SK-N-DZ (cell line): ENCODE measurements around the gene TGFB2.

ENCODE experiments used
- DNase-seq: peaks from one replicate; pipeline ENCODE4 v3.0.0-alpha.2; 2015; ENCODE audit warnings: low spot score

Gene TGFB2

DNA sequence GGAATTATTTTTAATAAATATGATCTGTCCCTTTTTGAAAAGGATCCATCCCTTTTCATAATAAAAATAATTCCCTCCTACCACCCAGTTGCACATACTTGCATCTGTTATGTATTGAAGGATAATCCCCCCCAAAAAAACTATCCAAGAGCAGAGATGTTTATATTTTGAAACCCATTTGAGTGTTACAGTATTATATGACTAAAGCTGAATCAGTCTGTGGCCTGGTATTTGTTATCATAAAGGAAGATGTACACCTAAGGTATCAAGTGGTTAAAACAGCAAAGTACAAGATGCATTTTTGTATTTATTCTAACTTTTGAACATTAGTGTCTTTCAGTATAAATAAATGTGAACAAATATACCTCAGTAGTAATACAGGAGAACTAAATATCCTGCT lies 12.7 kb upstream of the TGFB2 start:
- DNase-seq = no peak

DNA sequence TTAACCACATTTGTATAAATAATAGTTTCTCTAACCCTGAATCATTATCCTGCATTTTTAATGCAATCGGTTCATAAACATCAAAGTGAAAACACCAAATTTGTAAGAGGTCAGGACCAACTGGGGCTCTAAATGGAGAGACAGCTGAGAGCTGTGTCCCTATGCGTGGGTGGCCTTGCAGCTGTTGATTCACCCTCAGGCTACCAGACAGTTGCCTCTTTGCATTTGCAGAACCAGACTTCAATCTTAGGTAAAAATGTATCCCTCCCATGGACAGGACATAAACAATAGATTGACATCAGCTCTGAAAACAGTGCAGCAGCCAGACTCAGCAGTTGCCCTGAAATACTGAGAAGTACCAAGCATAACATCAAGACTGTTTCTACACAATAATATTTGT lies 8.8 kb upstream of the TGFB2 start:
- DNase-seq = no peak

DNA sequence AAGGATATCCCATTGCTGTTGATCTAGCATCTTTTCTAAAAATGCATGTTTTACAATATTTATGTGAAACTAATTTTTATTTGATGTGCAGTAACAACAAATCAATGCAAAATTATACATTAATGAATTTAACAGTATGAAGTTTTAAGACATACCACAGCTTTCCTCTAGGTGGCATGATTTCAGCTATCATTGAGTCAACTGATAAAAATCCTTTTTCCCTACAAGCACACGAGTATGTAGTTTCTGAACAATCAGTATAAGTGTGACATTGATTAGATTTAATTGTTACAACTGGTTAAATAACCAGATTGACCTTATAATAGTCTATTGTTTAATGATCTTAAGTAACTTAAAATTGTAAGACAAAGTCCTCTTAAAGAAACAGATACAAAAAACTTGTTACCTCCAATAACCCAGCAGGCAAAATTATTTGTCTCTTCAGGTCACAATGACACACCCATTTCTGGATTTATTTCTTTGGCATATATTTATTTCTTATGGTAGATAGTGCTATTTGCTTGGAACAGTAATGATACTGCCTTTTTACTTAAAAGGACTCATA lies 5.8 kb upstream of the TGFB2 start:
- DNase-seq = peak; percentile 27

DNA sequence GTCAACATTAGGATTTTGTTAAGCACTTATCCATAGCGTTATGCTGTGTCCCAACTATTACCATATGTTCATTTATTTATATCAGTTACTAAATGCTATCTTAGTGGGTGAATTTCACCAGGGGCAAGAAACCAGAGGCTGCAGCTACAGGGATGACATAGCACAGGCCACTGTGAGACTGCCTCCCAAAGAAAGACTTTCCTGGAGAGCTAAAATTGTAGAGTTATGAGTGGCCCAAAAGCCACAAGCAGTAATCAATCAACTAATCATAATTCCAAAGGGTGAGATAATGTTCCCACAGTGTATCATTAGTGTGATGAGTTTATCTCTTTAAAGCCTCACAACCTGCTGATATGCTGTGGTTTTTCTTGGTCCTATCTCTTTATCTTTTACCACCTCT lies 3.8 kb upstream of the TGFB2 start:
- no peak for DNase-seq

DNA sequence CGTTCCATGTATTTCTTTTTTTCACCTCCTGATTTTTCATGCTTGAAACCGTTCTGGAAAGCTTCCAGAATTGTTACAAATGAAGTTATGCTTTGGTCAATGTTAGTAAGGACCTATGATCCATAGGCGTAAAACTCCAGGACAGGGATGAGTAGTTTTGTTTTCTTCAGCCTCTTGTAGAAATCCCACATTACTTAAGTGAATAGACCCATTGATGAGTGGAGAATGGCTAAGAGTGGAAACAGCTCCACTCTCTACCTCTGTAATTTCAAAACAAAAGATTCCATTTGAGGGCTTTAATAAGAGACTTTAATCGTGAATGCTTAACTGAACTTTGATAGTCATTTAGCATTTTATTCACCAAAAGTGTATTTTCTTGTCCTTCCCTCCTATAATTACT lies 3.0 kb upstream of the TGFB2 start:
- DNase-seq = no peak

DNA sequence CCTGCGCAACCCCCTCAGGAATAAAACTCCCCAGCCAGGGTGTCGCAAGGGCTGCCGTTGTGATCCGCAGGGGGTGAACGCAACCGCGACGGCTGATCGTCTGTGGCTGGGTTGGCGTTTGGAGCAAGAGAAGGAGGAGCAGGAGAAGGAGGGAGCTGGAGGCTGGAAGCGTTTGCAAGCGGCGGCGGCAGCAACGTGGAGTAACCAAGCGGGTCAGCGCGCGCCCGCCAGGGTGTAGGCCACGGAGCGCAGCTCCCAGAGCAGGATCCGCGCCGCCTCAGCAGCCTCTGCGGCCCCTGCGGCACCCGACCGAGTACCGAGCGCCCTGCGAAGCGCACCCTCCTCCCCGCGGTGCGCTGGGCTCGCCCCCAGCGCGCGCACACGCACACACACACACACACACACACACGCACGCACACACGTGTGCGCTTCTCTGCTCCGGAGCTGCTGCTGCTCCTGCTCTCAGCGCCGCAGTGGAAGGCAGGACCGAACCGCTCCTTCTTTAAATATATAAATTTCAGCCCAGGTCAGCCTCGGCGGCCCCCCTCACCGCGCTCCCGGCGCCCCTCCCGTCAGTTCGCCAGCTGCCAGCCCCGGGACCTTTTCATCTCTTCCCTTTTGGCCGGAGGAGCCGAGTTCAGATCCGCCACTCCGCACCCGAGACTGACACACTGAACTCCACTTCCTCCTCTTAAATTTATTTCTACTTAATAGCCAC lies 696 bp downstream of the TGFB2 start:
- DNase-seq = peak; percentile 76

DNA sequence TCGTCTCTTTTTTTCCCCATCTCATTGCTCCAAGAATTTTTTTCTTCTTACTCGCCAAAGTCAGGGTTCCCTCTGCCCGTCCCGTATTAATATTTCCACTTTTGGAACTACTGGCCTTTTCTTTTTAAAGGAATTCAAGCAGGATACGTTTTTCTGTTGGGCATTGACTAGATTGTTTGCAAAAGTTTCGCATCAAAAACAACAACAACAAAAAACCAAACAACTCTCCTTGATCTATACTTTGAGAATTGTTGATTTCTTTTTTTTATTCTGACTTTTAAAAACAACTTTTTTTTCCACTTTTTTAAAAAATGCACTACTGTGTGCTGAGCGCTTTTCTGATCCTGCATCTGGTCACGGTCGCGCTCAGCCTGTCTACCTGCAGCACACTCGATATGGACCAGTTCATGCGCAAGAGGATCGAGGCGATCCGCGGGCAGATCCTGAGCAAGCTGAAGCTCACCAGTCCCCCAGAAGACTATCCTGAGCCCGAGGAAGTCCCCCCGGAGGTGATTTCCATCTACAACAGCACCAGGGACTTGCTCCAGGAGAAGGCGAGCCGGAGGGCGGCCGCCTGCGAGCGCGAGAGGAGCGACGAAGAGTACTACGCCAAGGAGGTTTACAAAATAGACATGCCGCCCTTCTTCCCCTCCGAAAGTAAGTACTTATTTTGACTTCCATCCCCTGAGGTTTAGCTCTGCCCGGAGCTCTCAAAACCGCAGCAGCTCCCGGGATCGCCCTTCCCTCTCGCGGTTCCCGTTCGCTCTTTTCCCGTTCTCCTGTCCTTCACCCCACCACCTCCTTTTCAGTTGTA lies 1.5 kb downstream of the TGFB2 start:
- no peak for DNase-seq

DNA sequence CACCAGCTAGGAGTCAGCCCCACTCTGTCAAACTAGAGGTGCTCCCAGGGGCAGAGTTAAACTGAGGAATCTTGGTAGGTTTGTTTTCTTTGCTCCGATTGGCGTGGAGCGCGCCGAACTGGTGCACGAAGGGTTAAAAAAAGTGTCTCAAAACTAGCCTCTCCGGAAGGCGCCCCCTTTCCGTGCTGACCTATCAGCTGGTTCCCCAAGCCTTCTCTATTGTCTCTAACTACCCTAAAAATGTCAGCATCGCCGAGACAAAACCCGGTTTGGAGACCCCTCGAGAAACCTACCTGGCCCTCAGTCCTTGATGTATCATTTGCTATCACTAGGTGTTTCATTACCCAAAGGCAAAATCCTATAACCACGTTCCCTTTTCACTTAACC lies 2.2 kb downstream of the TGFB2 start:
- DNase-seq = no peak

DNA sequence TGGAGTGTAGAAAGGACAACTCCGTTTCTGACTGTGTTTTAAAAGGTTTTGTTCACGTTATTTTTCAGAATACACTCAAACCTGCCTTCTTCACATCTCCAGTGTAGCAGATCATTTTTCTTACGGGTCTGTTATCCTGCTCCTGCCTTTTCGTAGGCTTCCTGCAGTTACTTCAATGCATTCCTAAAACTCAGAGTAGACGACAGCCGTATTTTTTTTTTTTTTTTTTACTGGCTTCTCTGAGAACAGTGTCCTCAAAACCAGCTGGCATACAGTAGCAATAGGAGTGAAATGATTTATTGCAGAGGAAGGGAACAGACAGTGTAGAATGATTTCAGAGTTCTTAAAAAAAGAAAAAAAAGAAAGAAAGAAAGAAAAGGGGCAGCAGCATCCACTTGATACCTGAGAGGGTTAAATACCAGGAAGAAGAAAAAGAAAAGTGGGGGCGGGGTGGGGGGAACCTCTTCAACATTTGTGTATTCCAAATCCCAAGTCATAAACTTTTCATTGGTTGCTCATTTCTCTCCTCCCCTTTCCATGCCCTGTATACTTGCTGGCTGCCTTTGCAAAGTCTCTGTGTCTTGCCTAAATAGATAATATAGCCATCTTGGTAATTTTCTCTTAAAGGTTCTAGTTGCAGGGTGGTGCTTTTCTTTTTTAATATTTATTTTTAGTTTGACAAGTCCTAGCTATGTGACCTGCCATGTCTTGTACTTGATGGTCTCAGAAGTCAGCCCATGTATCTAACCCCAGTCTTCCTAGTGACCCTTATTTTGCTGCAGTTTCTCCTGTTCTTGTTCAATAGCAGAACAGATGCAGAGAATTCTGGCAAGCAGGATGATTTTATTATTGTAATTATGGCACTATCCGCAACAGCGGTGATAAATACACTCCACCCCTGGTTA lies 2.8 kb downstream of the TGFB2 start:
- DNase-seq = no peak

DNA sequence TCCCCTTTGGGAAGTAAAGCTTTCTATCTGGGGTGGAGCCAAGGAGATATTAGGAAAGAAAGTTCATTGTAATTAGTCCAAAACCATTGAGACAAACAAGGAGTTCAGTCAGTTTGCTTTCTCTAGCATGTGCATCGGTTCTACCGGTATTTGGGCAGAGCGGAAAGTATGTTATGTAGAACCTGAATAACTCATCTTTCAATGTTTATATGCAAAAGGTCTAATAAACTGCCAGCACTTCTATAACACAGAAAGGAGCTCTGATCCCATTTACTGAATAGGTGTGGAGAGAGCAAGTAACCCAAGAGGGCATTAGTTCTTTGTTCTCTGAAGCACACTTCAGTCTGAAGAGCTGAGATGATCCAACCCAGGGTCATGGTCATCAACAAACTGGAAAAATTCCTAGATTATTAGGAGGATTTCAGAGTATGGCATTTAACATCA lies 3.5 kb downstream of the TGFB2 start:
- DNase-seq = no peak

DNA sequence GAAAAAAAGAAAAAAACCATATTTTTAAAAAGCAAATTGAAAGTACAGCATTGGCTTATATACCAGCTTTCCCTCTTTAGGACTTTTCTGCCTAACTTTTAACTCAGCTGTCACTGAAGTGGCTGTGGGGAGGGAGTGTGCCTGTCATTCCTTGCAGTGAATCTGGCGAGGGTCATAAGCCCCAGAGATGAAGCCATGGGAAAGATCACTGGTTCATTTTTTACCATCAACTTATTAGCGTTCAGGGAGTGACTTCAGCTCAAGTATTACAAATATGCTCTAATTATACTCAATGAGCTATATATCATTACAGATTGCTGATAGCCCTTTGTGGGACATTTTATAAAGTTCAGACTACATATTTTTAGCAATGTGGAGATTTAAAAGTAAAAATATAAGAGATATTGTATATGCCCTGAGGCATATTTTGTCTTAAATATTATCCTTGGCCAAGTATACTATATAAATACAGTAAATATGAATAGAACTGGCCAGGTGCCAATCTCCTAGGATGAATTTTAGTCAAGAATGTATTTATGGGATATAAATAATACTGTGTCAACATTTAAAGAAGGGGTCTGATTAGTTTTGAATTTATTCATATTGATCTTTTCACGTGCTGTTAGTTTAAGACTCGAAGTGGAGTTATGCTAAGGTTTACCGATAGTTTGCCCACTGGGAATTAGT lies 4.4 kb downstream of the TGFB2 start:
- DNase-seq = no peak

DNA sequence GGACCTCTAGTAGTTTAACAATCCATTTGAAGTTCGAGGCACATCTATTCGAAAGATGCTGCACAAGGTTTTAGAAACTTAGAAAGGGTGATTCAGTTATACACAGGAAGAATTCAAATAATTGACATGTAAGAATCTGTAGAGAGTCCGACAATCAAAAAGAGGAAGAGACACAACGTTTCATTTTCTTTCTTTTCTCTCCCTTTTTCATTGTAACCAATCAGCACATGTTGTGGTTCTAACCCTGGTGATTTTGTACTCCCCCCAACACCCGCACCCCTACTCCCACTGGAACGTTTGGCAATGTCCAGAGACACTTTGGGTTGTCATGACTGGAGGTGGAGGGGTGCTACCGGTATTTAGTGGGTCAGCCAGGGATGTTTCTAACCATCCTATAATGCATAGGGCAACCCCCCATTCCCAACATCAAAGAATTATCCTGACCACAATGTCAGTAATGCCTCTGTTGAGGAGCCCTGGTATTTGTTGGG lies 4.9 kb downstream of the TGFB2 start:
- no peak for DNase-seq

DNA sequence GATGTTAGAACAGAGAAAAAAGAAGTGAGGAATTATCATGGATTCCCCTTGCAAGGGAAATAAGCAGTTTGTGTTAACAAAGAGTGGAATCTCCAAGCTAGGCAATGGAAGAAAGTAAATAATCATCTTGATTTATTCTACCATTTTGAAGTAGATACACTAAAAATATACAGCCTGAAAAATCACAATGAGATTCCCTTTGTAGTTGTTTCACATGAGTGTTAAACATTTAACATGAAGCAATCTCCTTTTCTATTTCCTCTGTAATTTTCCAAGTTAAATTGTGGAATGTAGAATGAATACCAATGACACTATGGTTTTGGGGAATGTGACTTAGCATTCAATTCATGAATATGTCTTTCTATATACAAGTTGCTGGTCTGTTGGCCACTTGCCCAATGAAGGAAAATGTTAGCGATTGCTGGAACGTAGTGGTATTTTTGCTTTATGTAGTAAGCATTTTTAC lies 5.7 kb downstream of the TGFB2 start:
- DNase-seq = no peak

DNA sequence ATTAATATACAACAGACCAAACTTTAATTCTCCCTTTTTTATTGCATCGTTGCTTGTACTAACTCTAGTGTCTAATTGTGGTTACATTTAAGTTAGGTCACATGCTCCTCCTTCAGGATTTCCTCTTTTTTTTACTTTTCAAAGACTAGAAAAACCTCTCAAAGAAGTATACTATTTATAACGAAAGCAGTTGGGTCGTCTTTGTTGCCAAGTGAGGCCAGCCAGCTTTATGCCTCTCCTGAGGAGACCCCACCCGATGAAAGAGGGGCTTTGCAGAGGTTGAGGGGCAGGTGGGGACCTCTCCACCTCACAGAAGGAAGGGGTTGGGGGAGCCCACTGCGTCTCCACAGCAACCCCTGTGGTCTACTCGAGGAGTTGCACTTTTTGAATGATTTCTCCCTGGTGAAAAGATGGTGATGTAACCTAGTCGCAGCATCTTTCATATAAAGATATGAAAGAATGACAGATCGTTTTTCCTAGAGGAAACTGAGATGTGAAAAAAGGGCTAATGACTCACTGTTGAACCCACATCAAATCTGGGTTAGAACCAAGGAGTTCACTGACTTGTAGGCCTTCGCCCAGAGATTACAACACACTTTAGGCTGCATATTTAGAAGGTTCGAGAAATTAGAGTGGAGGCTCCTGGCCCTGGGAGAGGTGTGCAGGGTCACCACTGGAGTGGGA lies 6.4 kb downstream of the TGFB2 start:
- DNase-seq = no peak

DNA sequence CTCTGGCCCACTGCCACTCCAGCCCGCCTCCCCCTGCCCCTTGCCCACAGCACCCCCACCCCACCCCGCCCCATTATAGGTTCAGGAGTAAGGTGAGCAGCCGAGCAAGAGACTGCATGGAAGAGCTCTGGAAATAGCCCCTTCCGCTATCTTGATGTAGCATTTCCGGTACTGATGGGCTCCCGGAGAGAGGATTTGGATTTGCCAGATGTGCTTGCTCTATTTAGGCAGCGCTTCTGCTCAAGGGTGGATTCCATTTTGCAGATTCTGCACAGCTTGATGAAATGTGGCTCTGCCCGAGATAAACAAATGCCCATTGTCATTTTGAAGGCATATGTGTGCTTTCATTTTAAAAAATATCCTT lies 6.9 kb downstream of the TGFB2 start:
- DNase-seq = no peak

DNA sequence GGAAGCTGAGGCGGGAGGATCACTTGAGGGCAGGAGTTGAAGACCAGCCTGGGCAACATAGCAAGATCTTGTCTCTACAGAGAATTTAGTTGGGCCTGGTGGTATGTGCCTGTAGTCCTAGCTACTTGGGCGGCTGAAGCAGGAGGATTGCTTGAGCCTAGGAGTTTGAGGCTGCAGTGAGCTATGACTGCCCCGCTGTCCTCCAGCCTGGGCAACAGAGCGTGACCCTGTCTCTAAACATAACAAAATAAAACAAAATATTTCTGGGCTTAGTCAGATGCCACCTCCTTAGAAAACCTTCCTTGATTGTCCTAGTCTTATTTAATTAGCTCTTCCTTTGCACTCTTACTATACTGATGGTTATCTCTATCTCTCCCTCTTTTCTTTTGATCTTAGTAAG lies 8.5 kb downstream of the TGFB2 start:
- DNase-seq = no peak

DNA sequence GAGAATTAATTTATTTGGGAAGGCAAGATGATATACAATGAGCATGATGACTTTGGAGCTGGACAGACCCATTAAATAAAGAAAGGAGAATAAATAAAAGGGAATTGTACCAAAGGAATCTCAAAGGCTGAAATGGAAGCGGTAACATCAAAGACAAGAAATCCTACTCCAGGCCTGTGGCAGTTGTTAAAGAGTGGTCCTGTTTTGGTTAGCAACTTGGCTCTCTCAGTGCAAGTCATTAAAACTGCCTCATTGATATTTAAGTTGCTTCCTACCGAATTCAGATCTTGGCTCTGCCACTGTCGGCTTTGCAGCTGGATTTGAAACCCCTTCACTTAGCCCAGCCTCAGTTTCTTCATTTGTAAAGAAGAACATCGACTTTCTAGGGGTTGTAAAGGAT lies 10.1 kb downstream of the TGFB2 start:
- DNase-seq = no peak

DNA sequence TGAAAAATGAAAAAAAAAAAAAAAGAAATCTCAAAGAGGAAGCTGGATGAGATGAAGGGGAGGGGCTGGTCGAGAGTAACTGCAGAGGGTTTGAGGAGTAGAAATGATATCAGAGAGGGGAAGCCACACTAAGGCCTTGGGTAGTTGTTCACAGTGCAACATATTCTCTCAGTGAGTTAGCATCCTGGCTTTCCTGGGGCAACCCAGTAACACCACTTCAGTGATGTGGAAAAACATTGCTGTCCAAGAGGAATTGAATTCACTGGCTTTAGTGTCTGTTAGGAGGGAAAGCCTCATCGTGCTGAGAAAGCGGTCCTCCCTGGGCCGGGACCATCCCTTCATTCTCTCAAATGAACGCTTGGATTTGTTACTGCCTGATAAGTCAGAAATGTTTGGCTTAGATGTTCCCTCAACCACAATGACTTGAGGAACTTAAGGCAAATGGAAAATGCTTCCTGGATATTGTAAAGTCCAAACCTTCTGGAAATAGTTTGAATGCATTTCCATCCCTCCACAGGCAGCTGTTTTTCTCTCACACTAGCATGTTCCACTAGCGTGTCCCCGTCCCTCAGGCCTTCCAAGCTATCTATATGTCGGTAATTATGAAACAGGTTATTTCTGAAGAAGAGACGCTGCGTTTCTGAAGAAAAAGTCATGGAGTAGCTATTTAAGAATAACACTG lies 12.2 kb downstream of the TGFB2 start:
- no peak for DNase-seq

DNA sequence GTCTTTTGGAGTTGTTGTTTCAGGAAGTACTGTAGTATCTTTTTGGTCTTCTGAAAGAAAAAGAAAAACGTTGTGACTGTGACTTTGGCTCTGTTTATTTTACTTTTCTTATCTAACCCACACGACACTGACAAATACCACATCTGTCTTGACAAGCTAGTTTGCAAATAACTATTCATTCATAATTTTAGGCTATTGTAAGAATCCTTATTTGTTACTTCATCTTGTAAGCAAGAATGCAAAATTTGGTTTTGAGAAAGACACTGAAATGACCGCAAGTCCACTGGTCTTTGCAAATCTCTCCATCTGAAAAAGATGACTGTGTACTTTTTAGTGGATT lies 12.7 kb downstream of the TGFB2 start:
- no peak for DNase-seq
